Lower leg skin (tissue), 3 donors: ENCODE data around the gene MT1G.

Experiments
- CTCF ChIP-seq, 3 donors: fragments of 450-650 bp; IDR thresholded peaks; one replicate each; pipeline ENCODE4 v1.5.1; 2016; ENCODE audit warnings: antibody characterized with exemption in 3 of 3, mild to moderate bottlenecking in 3 of 3, moderate library complexity in 2 of 3
- POLR2A ChIP-seq, 2 donors: fragments of 450-650 bp; IDR thresholded peaks; one replicate each; pipeline ENCODE4 v1.6.1; 2016 to 2017; ENCODE audit warnings: antibody characterized with exemption in 2 of 2, mild to moderate bottlenecking in 1 of 2, moderate library complexity in 1 of 2

GRCh38 chr16:56669005-56669839 lies 1.4 kb upstream of the MT1G start, which contains the start of gene MT1H:
- TF ChIP-seq CTCF (IDR thresholded peaks at IDR 0.05) (no peak), POLR2A (IDR thresholded peaks at IDR 0.05) (no peak)
